GM19351 (cell line): ENCODE measurements around the gene TMEM221.

Experiments
- ATAC-seq: cut with Tn5 transposase; IDR thresholded peaks from one replicate; pipeline ENCODE4 v1.9.1; 2021; ENCODE audit warnings: mild to moderate bottlenecking, moderate library complexity; ENCODE audit not compliant: unreplicated experiment

The TMEM221 gene

GRCh38 chr19:17447704-17448130 lies 751 bp downstream of the TMEM221 start:
- ATAC-seq: no peak

- ATAC-seq: no peak
Measured at GRCh38 chr19:17445526-17446165, 2.8 kb downstream of the TMEM221 start.

GRCh38 chr19:17441241-17442021 lies 7.0 kb downstream of the TMEM221 start:
- no peak for ATAC-seq

- no peak for ATAC-seq
Measured at GRCh38 chr19:17436874-17437267, 11.6 kb downstream of the TMEM221 start.

- ATAC-seq: no peak
Measured at GRCh38 chr19:17436094-17436873, 12.2 kb downstream of the TMEM221 start.

GRCh38 chr19:17435218-17435617 lies 13.2 kb downstream of the TMEM221 start:
- ATAC-seq: no peak

GRCh38 chr19:17431417-17431816 lies 17.1 kb downstream of the TMEM221 start:
- ATAC-seq: no peak

- no peak for ATAC-seq
Measured at GRCh38 chr19:17429641-17430113, 18.8 kb downstream of the TMEM221 start.

GRCh38 chr19:17424743-17425365 lies 23.6 kb downstream of the TMEM221 start:
- ATAC-seq: no peak

GRCh38 chr19:17423429-17424208 lies 24.8 kb downstream of the TMEM221 start:
- ATAC-seq: no peak

GRCh38 chr19:17421942-17422341 lies 26.5 kb downstream of the TMEM221 start:
- no peak for ATAC-seq

- ATAC-seq: no peak
Measured at GRCh38 chr19:17420475-17420924, 28.0 kb downstream of the TMEM221 start.

- ATAC-seq: peak; percentile 92
Measured at GRCh38 chr19:17419621-17420474, 28.6 kb downstream of the TMEM221 start, which contains the start of gene MVB12A. Gene MVB12A, plus strand, starts transcription at chr19:17420047. Its CDS starts 89 bp downstream, at chr19:17420136.

- ATAC-seq: no peak
Measured at GRCh38 chr19:17419154-17419620, 29.3 kb downstream of the TMEM221 start.

GRCh38 chr19:17418710-17419109 lies 29.8 kb downstream of the TMEM221 start:
- ATAC-seq: no peak

GRCh38 chr19:17415121-17415520 lies 33.3 kb downstream of the TMEM221 start:
- ATAC-seq: no peak

- ATAC-seq: no peak
Measured at GRCh38 chr19:17414097-17414496, 34.4 kb downstream of the TMEM221 start.

GRCh38 chr19:17411801-17412200 lies 36.7 kb downstream of the TMEM221 start:
- ATAC-seq: no peak

- ATAC-seq: no peak
Measured at GRCh38 chr19:17409990-17410389, 38.5 kb downstream of the TMEM221 start.
